Panc1 (cell line): Measurements from ENCODE around the gene CC2D1B. TPM values are rescaled to one million over a fixed set of nuclear protein-coding genes. Genes with fewer than 3 reads are reported as not detected.

ENCODE experiments used
- ATAC-seq: fragments of 200-7000 bp; cut with Tn5 transposase; 2 replicates; pipeline ENCODE4 v1.9.1; 2020; ENCODE audit warnings: mild to moderate bottlenecking, moderate library complexity
- BruUV-seq: library from RNA; stranded (reverse); fragments of 400-500 nt; replicated peaks from 2 replicates; lab custom pipeline; 2021; lab: Mats Ljungman, UMichigan
- CTCF ChIA-PET: fragments of 300-600 bp; sonication (Branson Sonifier 250); formaldehyde crosslinking; loops from one replicate; lab custom pipeline; 2022; ENCODE audit warnings: antibody characterized with exemption; lab: Charles Lee
- POLR2A ChIA-PET: fragments of 300-600 bp; sonication (Branson Sonifier 250); formaldehyde crosslinking; loops from one replicate; lab custom pipeline; 2022; ENCODE audit warnings: antibody characterized with exemption; lab: Charles Lee
- DNase-seq: peaks from one replicate; pipeline ENCODE4 v3.0.0-alpha.2; 2010; ENCODE audit warnings: low read depth, low spot score
- H3K27ac ChIP-seq: 2 replicates; pipeline ENCODE4 v1.5.1; 2011; ENCODE audit warnings: mild to moderate bottlenecking, low read length, inconsistent platforms
- H3K27me3 ChIP-seq: fragments of 200-500 bp; sonication (Bioruptor generic); 2 replicates; pipeline ENCODE4 v1.6.0; 2014; ENCODE audit warnings: low read length, inconsistent platforms; ENCODE audit not compliant: control insufficient read depth, insufficient read depth
- H3K36me3 ChIP-seq: fragments of 200-500 bp; sonication (Bioruptor generic); 2 replicates; pipeline ENCODE4 v1.5.1; 2014; ENCODE audit warnings: inconsistent platforms, mild to moderate bottlenecking, low read length, moderate library complexity; ENCODE audit not compliant: control insufficient read depth, insufficient read depth
- H3K4me1 ChIP-seq: 2 replicates; pipeline ENCODE4 v1.5.1; 2011; ENCODE audit warnings: inconsistent platforms, mild to moderate bottlenecking, low read length, moderate library complexity; ENCODE audit not compliant: control insufficient read depth, insufficient read depth
- H3K4me3 ChIP-seq, 2 experiments: 2 replicates each; pipeline ENCODE4 v1.5.1; 2011 to 2012; ENCODE audit warnings: low read depth in 2 of 2, low read length in 2 of 2, mild to moderate bottlenecking in 2 of 2, inconsistent platforms in 1 of 2, moderate library complexity in 1 of 2
- H3K9me3 ChIP-seq: fragments of 200-500 bp; sonication (Bioruptor generic); 2 replicates; pipeline ENCODE4 v1.5.1; 2014; ENCODE audit warnings: low read depth, mild to moderate bottlenecking, inconsistent platforms, low read length, moderate library complexity; ENCODE audit not compliant: control insufficient read depth, insufficient read depth
- POLR2AphosphoS5 ChIP-seq: IDR thresholded peaks from 2 replicates; pipeline ENCODE4 v1.6.1; 2012; ENCODE audit warnings: mild to moderate bottlenecking, low read depth, low read length, moderate library complexity
- SIN3A ChIP-seq: IDR thresholded peaks from 2 replicates; pipeline ENCODE4 v1.6.1; 2012; ENCODE audit warnings: low read depth, mild to moderate bottlenecking, low read length, moderate library complexity, borderline replicate concordance; ENCODE audit not compliant: insufficient read depth
- TCF7L2 ChIP-seq: IDR thresholded peaks from 2 replicates; pipeline ENCODE4 v1.6.1; 2011; ENCODE audit warnings: mild to moderate bottlenecking, low read depth, low read length, inconsistent platforms
- in situ Hi-C: cut with HindIII; loops from 2 replicates; pipeline ENCODE4 v1.10.0; 2016; ENCODE audit warnings: low sequenced_read_pairs, low pct_unique_long_range_greater_than_20kb
- intact Hi-C: fragments of 100-400 bp; cut with micrococcal nuclease; formaldehyde crosslinking; loops from one replicate; pipeline ENCODE4 v1.10.0; 2022; ENCODE audit not compliant: unreplicated experiment
- total RNA-seq: library from RNA; stranded (reverse); gene quantifications from one replicate; pipeline ENCODE4 v1.2.1, GENCODE V29; 2021; ENCODE audit not compliant: unreplicated experiment
- TF ChIP-seq, protein P1 (sequence below): fragments of 450-650 bp; IDR thresholded peaks from 2 replicates; pipeline ENCODE4 v1.5.1; 2017; ENCODE audit warnings: mild to moderate bottlenecking
- TF ChIP-seq, protein P2 (sequence below), 2 experiments: IDR thresholded peaks; 2 replicates each; pipeline ENCODE4 v1.6.1; 2011 to 2012; ENCODE audit warnings: low read depth in 2 of 2, control low read depth in 1 of 2, low read length in 1 of 2, mild to moderate bottlenecking in 1 of 2, moderate library complexity in 1 of 2; ENCODE audit not compliant: insufficient read depth in 1 of 2

The CC2D1B gene
- total RNA-seq, 1 experiment from 2014 or later: 52.5 TPM

DNA sequence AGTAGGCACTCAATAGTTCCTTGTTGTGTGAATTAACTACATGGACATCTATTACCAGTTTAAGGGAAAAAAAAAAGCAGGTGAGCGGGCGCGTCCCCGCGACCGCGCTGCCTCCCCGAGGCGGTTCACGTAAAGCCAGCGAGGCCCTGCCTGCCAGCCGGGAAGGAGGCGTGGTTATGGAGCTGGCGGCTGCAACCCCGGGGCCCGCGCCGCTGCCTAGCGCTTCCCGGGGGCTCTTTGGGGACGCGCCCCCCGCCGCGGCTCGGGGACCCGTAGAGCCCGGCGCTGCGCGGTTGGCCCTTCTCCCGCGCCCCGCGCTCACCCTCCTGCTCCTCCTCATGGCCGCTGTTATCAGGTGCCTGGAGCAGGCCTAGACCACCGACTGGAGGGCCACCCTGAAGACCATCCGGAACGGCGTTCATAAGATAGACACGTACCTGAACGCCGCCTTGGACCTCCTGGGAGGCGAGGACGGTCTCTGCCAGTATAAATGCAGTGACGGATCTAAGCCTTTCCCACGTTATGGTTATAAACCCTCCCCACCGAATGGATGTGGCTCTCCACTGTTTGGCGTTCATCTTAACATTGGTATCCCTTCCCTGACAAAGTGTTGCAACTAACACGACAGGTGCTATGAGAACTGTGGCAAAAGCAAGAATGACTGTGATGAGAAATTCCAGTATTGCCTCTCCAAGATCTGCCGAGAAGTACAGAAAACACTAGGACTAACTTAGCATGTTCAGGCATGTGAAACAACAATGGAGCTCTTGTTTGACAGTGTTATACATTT, 2.6 kb upstream of the CC2D1B start:
- in situ Hi-C loops: no loop called here
- CTCF ChIA-PET: interaction anchor here (0.7 to 1.0 kb wide), 4 partner anchors 9 to 226 kb away, joined by 3 to 4 read pairs (median 4); no protein-coding TSS in a partner anchor

GRCh38 chr1:52367272-52367671, 1.3 kb upstream of the CC2D1B start:
- ChIA-PET POLR2A (no interaction called here), CTCF (no interaction called here)
- H3K4me1 ChIP-seq: peaks cover 18% of the 10 kb centered on the region
- no peaks in the 10 kb centered on the region for H3K27me3 ChIP-seq
- in situ Hi-C loops (no loop called here), intact Hi-C loops (no loop called here)
- BruUV-seq: no TSS peak
- peak overlapping the region; percentile 70; the same call in 1 of the 2 replicates for H3K27ac ChIP-seq
- peaks cover 6% of the 10 kb centered on the region for H3K36me3 ChIP-seq
- TF ChIP-seq POLR2AphosphoS5 (no peak), SIN3A (no peak), TCF7L2 (no peak)
- TF ChIP-seq, protein P1, sequence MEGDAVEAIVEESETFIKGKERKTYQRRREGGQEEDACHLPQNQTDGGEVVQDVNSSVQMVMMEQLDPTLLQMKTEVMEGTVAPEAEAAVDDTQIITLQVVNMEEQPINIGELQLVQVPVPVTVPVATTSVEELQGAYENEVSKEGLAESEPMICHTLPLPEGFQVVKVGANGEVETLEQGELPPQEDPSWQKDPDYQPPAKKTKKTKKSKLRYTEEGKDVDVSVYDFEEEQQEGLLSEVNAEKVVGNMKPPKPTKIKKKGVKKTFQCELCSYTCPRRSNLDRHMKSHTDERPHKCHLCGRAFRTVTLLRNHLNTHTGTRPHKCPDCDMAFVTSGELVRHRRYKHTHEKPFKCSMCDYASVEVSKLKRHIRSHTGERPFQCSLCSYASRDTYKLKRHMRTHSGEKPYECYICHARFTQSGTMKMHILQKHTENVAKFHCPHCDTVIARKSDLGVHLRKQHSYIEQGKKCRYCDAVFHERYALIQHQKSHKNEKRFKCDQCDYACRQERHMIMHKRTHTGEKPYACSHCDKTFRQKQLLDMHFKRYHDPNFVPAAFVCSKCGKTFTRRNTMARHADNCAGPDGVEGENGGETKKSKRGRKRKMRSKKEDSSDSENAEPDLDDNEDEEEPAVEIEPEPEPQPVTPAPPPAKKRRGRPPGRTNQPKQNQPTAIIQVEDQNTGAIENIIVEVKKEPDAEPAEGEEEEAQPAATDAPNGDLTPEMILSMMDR: no peak
- TF ChIP-seq, protein P2, sequence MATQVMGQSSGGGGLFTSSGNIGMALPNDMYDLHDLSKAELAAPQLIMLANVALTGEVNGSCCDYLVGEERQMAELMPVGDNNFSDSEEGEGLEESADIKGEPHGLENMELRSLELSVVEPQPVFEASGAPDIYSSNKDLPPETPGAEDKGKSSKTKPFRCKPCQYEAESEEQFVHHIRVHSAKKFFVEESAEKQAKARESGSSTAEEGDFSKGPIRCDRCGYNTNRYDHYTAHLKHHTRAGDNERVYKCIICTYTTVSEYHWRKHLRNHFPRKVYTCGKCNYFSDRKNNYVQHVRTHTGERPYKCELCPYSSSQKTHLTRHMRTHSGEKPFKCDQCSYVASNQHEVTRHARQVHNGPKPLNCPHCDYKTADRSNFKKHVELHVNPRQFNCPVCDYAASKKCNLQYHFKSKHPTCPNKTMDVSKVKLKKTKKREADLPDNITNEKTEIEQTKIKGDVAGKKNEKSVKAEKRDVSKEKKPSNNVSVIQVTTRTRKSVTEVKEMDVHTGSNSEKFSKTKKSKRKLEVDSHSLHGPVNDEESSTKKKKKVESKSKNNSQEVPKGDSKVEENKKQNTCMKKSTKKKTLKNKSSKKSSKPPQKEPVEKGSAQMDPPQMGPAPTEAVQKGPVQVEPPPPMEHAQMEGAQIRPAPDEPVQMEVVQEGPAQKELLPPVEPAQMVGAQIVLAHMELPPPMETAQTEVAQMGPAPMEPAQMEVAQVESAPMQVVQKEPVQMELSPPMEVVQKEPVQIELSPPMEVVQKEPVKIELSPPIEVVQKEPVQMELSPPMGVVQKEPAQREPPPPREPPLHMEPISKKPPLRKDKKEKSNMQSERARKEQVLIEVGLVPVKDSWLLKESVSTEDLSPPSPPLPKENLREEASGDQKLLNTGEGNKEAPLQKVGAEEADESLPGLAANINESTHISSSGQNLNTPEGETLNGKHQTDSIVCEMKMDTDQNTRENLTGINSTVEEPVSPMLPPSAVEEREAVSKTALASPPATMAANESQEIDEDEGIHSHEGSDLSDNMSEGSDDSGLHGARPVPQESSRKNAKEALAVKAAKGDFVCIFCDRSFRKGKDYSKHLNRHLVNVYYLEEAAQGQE (IDR thresholded peaks at IDR 0.05; ENCODE audit: insufficient read depth in 1 of 2, low read depth in 2 of 2, low read length in 1 of 2): no peak
- DNase-seq (no peak), ATAC-seq (no peak)
- H3K9me3 ChIP-seq: no peaks in the 10 kb centered on the region
- H3K4me3 ChIP-seq: peak overlapping the region in 1 of 2 experiments; percentile 74; a peak in 1 of 4 replicates

More for the DNA sequence above, 2.6 kb upstream of the CC2D1B start:
- POLR2A ChIA-PET: interaction anchor here (0.6 to 0.7 kb wide), 2 partner anchors 257 to 274 kb away, joined by 8 to 14 read pairs; no protein-coding TSS in a partner anchor
- no peak for DNase-seq
- Histone ChIP-seq H3K36me3 (peaks cover 4% of the 10 kb centered on the region), H3K9me3 (no peaks in the 10 kb centered on the region), H3K27me3 (no peaks in the 10 kb centered on the region), H3K27ac (peak overlapping the region; percentile 17), H3K4me3 (peak overlapping the region; percentile 51 to 57), H3K4me1 (peaks cover 18% of the 10 kb centered on the region)
- peak; percentile 41 for ATAC-seq
- BruUV-seq: no TSS peak
- TF ChIP-seq, protein P2 (IDR thresholded peaks at IDR 0.05; ENCODE audit: insufficient read depth in 1 of 2, low read depth in 2 of 2, low read length in 1 of 2): no peak
- TF ChIP-seq, protein P1: no peak; the same call in 1 of the 2 replicates
- TF ChIP-seq SIN3A: no peak
- no peak for TF ChIP-seq TCF7L2
- TF ChIP-seq POLR2AphosphoS5: no peak
- intact Hi-C loops: no loop called here
